ENCODE measurements around the gene ADGRG1.

Gene ADGRG1

DNA sequence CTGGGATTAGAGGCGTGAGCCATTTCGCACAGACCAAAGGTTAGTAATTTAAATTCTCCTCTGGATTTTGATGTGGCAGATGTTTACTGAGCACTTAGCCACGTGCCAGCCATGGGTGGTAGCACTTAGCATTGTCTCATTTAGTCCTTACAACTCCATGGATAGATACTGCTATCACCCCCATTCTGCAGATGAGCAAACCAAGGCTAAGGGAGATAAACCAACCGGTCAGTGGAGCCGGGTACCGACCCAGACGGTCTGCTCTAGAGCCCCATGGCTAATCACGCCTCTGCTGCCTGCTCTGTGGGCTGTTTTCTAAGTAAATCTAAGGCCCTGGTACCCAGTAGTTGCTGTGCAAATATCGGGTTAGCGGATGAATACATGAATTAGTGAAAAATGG lies 12.6 kb upstream of the ADGRG1 start:
- in situ Hi-C loops (cut with MboI; ENCODE audit: low sequenced_read_pairs, unreplicated experiment): no loop called here
- TF ChIP-seq CTCF (IDR thresholded peaks at IDR 0.05; ENCODE audit: borderline replicate concordance, control extremely low read depth, extremely low read depth, insufficient read depth, missing control alignments): no peak
- DNase-seq (ENCODE audit: low spot score): no peak

DNA sequence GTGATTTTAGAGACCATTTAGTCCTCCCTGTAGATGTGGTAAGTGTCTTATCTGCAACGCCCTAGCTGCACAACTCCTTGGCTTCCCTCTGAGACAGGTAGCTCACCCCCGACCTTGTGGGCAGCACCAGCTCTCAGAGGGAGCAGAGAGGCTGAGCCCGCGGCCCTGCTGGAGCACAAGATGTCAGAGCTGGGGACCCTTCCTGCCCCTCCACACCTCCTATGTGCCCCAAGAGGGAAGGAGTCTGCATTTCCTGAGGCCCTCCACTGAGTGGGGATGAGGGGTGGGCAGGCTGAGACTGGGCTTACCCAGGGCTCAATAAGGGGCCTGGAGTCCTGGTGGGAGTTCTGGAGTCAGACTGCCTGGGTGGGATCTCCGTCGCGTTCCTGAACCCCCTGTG lies 12.2 kb upstream of the ADGRG1 start:
- DNase-seq (ENCODE audit: low spot score): no peak
- TF ChIP-seq CTCF (IDR thresholded peaks at IDR 0.05; ENCODE audit: borderline replicate concordance, control extremely low read depth, extremely low read depth, insufficient read depth, missing control alignments): no peak
- in situ Hi-C loops (cut with MboI; ENCODE audit: low sequenced_read_pairs, unreplicated experiment): no loop called here

DNA sequence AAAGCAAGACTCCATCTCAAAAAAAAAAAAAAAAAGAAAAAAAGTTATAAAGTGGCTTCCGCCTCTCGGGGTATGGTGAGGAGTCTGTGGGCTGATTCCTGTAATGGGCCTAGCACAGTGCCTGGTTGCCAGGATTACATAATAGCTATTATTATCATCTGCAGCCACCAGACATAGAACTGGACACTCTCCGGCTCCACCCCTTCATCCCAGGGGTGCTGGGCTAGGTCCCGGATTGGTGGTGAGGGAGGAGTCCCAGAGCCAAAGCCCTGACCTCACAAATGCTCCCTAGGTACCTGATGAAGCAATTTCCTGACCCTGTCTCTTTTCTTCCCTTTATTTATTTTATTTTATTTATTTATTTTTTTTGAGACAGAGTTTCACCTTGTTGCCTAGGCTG lies 11.6 kb upstream of the ADGRG1 start:
- in situ Hi-C loops (cut with MboI; ENCODE audit: low sequenced_read_pairs, unreplicated experiment): no loop called here
- TF ChIP-seq CTCF (IDR thresholded peaks at IDR 0.05; ENCODE audit: borderline replicate concordance, control extremely low read depth, extremely low read depth, insufficient read depth, missing control alignments): no peak
- DNase-seq (ENCODE audit: low spot score): no peak

- DNase-seq (ENCODE audit: low spot score): no peak
- no peak for TF ChIP-seq CTCF (IDR thresholded peaks at IDR 0.05; ENCODE audit: borderline replicate concordance, control extremely low read depth, extremely low read depth, insufficient read depth, missing control alignments)
- in situ Hi-C loops (cut with MboI; ENCODE audit: low sequenced_read_pairs, unreplicated experiment): no loop called here
These were observed 10.8 kb upstream of the ADGRG1 start for GRCh38 chr16:57617604-57618111.

DNA sequence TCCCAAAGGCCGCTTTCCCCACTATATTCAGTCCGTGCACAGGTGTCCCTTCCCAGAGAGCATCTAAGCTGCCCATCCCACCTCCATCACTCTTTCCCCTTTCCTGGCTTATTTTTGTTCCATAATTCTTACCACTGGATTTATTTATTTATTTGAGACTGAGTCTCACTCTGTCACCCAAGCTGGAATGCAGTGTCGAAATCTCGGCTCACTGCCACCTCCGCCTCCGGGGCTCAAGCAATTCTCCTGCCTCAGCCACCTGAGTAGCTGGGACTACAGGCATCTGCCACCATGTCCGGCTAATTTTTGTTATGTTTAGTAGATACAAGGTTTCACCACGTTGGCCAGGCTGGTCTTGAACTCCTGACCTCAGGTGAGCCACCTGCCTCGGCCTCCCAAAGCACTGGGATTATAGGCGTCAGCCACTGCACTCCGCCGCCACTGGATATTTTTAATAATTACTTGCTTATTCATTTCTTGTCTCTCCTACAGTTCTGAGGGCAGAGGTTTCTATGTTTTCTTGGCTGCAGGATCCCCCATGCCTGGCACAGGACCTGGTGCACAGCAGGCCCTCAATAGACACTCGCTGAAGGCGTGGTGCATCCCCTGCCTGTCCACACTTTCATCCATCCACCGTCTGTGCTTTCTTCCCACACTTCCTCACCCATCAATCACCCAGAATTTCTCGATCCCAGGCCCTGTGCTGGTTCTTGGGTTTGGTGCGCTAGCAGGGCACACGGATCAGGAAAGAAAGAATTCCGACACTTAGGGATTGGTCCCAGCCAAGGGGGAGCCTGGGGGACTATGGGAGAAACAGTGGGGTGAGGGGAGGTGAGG lies 9.9 kb upstream of the ADGRG1 start:
- in situ Hi-C loops (cut with MboI; ENCODE audit: low sequenced_read_pairs, unreplicated experiment): no loop called here
- DNase-seq (ENCODE audit: low spot score): no peak
- no peak for TF ChIP-seq CTCF (IDR thresholded peaks at IDR 0.05; ENCODE audit: borderline replicate concordance, control extremely low read depth, extremely low read depth, insufficient read depth, missing control alignments)

- TF ChIP-seq CTCF (IDR thresholded peaks at IDR 0.05; ENCODE audit: borderline replicate concordance, control extremely low read depth, extremely low read depth, insufficient read depth, missing control alignments): no peak
- in situ Hi-C loops (cut with MboI; ENCODE audit: low sequenced_read_pairs, unreplicated experiment): no loop called here
- no peak for DNase-seq (ENCODE audit: low spot score)
These were observed 9.3 kb upstream of the ADGRG1 start for GRCh38 chr16:57619133-57619605.
